ENCODE results near the gene IKBKG.

DNA sequence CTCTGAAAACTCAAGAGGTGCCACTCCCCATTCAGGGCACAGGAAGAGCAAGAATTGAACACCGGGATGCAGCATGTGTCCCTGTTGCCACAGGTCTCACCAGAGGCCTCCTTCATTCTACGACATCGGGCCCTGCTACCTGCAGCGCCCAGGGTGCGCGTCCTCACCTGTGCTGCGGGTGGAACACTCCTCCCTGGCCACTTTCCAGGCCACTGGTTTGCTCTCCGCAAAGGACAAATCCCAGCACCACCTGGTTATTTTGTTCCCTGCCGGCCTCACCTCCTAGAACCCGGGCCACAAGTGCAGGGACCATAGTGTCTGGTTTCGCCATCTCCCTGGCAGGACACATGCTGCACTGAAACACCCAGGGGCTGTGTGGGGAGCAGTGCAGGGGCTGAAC, 17.1 kb upstream of the IKBKG start:
- no peak for TF ChIP-seq CTCF (optimal IDR thresholded peaks at IDR 0.05 in 1 of 3, IDR thresholded peaks at IDR 0.05 in 1 of 3, conservative IDR thresholded peaks at IDR 0.05 in 1 of 3; ENCODE audit: extremely low read depth in 1 of 3, insufficient read depth in 2 of 3, low read length in 3 of 3)
- no peak for TF ChIP-seq EZH2 (IDR thresholded peaks at IDR 0.05; ENCODE audit: low read length)
